ENCODE data around the gene INF2. TPM values are rescaled to one million over a fixed set of nuclear protein-coding genes. Genes with fewer than 3 reads are reported as not detected.
A peak's percentile ranks its signal among the peaks of the same experiment; 100 is the strongest.
"Not testable (repeated sequence)": the region's sequence is repeated elsewhere in the genome, so short reads cannot be mapped to it uniquely, and the experiment has no call there.

The INF2 gene
- total RNA-seq, 1 donor from 2014 or later, result 25.5 TPM

DNA sequence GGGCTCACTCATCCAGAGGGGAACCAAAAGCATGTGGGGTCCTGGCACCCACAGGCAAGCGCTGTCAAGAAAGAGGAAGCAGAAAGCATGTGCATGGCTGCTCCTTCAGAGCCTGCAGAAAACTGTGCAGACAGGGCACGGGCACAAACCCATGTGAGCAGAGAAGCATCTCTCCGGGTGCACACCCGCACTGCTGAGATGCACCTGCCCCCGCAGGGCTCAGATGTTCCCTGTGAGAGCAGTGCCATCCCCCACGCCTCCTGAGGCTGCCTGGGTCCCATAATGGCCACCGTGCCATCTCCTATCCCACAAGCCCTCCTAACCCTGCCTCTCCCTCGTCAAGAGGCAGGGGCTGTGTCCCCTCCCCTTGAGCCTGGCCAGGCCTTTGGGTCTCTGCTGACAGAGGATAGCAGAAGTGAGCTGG, 32.3 kb upstream of the INF2 start:
- no peak for DNase-seq (ENCODE audit: low spot score)

- no peak for DNase-seq (ENCODE audit: low spot score)
Measured at GRCh38 chr14:104657563-104658324, 31.7 kb upstream of the INF2 start.

DNA sequence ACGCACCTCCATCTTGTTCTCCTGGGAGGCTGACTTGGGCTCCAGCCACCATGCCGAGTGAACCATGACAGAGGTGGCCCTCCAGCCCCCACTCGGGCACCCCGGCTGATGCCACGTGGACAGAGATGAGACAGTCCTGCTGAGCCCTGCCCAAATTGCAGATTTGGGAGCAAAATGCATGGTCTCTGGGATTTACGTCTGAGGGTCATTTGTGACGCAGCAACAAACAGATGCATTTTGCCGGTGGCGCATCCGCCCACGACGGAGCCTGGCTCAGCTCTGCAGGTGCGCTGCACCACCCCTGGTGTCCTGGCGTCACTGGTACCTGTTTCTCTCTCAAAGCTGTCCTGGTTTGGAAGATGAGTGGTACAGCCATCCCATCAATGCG, 31.1 kb upstream of the INF2 start:
- no peak for DNase-seq (ENCODE audit: low spot score)

- no peak for DNase-seq (ENCODE audit: low spot score)
Measured at GRCh38 chr14:104659146-104659545, 30.3 kb upstream of the INF2 start.

DNA sequence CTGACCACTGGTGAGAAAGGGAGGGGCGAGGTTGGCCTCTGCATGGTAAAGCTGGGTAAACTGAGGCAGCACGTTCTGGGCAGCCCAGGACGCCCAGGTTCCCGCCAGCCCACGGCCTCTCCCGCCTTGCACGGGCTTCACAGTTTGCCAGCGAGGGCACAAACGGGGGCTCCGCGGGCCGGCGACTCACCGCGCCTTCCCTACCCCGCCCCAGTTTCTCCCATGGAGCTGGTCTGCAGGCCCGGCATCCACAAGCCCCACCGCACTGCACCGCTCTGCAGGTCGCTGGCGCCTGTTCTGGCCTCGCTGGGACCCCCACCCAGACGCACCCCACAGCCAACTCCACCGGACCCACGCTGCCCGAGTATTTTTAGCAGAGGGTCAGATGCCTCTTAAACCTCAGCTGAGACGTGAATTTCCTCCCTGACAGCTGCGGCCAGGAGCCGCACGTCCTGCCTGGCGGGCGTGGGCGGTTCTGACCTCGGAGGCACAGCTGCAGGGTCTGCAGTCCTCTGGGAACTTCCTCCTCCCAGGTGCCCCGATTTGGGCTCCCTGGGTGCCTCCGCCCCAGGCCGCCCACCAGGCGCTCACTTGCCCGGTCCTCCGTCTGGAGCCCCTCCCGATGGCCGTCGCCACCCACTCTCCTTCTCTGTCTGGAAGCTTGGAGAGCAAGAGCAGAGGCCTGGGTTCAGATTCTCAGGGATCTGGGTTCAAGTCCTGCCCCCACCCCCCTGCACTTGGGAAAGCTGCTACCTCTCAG, 29.5 kb upstream of the INF2 start:
- no peak for DNase-seq (ENCODE audit: low spot score)

GRCh38 chr14:104660597-104660996, 28.8 kb upstream of the INF2 start:
- no peak for DNase-seq (ENCODE audit: low spot score)

GRCh38 chr14:104661086-104661485, 28.3 kb upstream of the INF2 start:
- no peak for DNase-seq (ENCODE audit: low spot score)

GRCh38 chr14:104661528-104662157, 27.8 kb upstream of the INF2 start:
- DNase-seq (ENCODE audit: low spot score), result not testable (repeated sequence)

DNA sequence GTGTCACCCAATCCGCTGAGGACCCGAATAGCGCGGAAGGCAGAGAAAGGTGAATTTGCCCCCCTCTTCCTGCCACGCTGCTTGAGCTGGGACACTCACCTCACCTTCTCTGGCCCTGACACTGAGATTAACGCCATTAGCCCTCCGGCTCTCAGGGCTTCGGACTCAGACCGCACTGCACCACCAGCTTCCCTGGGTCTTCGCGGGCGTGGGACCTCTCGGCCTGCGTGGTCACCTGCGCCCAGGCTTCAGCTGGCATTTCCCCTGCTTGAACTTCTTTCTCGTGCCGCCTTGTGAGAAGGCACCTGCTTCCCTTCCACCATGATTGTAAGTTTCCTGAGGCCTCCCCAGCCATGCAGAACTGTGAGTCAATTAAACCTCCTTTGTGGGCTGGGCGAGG, 26.9 kb upstream of the INF2 start:
- not testable (repeated sequence) for DNase-seq (ENCODE audit: low spot score)

DNA sequence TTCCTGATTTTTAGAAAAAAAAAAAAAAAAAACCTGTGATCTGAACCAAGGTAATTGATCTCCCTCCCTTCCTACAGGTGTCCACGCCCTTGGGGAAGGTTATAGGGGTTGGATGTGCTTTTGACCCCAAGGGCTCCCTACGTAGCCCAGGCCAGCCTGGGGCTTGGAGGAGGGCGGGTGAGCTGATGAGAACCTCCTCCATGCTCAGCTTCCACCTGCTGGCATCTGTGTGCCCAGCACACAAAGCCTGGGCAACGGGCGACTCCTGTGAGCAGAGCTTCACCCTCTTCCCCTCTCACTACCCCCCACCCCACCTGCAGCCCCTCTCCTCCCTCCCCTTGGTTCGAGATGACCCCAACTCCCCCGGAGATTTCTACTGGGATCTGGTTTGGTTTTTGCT, 25.3 kb upstream of the INF2 start:
- no peak for DNase-seq (ENCODE audit: low spot score)

GRCh38 chr14:104664588-104664987, 24.8 kb upstream of the INF2 start:
- DNase-seq (ENCODE audit: low spot score), result no peak

DNA sequence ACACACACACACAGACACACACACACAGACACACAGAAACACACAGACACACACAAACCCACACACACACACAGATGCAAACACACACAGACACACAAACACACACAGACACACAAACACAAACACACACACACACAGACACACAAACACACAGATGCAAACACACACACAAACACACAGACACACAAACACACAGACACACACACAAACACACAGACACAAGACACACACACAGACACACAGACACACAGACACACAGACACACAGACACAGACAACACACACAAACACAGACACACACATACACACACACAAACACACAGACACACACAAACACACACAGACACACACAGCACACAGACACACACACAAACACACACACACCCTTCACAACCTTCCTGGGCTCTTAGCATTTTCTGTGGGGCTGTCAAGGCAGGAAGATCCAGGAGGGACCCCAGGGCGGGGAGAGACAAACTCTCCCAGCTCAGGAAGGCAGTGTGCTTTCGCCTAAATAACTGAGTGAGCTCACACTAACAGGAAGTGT, 24.2 kb upstream of the INF2 start:
- DNase-seq (ENCODE audit: low spot score), result peak; percentile 52

DNA sequence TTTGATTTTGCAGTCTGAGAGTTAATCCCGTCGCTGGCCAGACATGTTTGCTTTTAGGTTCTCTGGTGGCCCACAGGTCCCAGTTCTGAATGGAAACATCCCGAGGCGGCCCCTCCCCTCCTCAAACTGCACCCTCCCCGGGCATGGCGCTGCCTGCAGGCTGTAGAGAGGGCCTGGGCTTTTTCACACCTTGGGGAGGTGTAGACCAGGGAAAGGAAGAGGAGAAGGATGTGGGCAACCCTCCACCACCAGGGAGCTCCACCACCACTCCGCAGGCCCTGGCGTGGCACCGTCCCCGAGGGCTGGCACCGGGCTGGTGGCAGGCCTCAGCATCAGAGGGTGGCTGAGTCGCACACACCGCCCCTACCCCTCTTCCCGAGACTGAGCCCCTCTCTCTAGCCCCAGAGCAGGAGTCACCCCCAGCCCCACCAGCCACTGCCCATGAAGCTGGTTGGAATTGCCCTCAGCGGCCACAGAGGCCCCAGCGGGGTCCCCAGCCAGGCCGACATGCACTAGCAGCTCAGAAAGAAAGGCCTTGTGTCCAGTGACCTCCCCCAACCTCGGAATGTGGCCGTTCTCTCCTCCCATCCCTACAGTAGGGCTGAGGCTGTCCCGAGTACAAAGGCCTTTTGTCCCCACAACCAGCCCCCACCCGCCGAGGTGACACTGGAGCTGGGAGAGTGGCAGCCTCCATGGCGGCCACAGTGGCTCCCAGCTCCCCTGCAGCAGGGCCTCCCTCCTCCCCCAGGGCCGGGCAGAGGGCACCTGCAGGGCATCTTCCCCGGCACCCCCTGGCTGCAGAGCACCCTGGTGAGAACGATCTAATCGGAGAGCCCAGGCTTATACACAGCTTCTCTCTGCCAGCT, 23.5 kb upstream of the INF2 start:
- no peak for DNase-seq (ENCODE audit: low spot score)

GRCh38 chr14:104666523-104666895, 22.9 kb upstream of the INF2 start:
- not testable (repeated sequence) for DNase-seq (ENCODE audit: low spot score)

- no peak for DNase-seq (ENCODE audit: low spot score)
Measured at GRCh38 chr14:104666981-104667380, 22.4 kb upstream of the INF2 start.

- no peak for DNase-seq (ENCODE audit: low spot score)
Measured at GRCh38 chr14:104669697-104670096, 19.7 kb upstream of the INF2 start.

DNA sequence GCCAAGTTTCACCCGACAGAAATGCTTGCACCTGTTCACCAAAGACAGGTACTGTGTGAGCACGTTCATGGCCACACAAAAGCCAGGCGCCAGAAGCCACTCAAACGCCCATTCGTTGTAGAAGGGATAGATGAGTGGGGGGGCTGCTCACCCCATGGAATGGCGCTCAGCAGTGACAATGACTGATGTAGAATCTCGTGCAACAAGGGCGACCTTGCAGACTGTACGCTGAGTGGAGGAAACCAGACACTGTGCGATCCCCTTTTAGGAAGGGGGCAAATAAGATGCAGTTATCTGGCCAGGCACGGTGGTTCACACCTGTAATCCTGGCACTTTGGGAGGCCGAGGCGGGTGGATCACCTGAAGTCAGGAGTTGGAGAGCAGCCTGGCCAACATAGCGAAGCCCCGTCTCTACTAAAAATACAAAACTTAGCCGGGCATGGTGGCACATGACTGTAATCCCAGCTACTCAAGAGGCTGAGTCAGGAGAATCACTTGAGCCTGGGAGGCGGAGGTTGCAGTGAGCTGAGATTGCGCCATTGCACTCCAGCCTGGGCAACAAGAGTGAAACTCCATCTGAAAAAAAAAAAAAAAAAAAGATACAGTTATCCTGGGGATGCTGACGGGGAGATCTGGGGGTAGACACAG, 18.0 kb upstream of the INF2 start:
- DNase-seq (ENCODE audit: low spot score), result not testable (repeated sequence)

GRCh38 chr14:104672119-104672518, 17.3 kb upstream of the INF2 start:
- DNase-seq (ENCODE audit: low spot score), result not testable (repeated sequence)

- no peak for DNase-seq (ENCODE audit: low spot score)
Measured at GRCh38 chr14:104673481-104673880, 15.9 kb upstream of the INF2 start.

DNA sequence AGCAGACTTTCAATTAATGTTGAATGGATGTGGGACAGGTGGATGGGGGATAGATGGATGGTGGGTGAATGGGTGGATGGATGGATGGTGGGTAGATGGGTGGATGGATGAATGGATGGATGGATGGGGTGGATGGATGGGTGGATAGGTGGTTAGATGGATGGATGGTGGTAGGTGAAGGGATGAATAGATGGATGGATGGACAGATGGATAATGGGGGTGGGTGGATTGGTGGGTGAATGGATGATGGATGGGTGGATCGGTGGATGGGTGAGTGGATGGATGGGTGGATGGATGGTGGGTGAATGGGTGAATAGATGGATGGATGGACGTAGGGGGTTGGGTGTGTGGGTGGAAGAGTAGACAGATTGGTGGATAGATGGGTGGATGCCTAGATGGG, 14.0 kb upstream of the INF2 start:
- no peak for DNase-seq (ENCODE audit: low spot score)

- DNase-seq (ENCODE audit: low spot score), result no peak
Measured at GRCh38 chr14:104676130-104676693, 13.2 kb upstream of the INF2 start.

Data from umbilical cord (tissue), 2 donors.